Stimulated activated CD4-positive, alpha-beta T cell treated with anti-CD3 and anti-CD28 coated beads, Interleukin-2, amount 100 ng/mL, for 4 hours (primary cell): ENCODE measurements around the gene GALNT18.

Experiments
- DNase-seq: peaks from one replicate; pipeline ENCODE4 v3.0.0-alpha.2; 2020; ENCODE audit warnings: low read depth

The GALNT18 gene

DNA sequence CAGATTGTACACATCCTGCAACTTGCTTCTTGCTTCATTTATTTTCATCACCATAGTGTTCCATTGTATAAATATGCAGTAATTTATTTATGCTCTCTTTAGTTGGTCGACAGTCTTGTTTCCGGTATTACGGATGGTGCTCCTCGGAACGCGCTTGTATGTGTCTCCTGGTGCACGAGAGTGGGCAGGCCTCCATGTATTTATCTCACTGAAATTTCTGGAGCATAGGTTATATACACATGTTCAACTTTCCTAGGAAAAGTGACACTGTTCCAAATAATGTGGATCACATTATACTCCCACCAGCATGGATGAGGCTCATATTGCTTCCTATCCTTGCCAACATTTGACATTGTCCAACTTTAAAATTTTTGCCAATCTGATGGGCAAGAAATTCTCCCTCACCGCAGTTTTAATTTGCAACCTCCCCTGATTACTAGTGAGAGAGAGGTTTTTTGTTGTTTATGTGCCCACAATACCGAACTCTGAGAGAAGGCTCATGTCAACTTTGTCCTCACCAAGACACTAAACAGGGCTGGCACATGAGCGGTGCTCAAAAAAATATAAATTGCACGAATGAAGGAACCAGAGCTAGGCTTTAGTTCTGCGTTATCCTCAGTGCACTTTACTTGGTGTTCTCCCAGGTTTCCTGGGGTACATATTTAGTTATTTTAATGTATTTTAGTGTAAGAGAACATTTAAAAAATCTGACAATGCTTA is 272.5 kb downstream of the GALNT18 start:
- no peak for DNase-seq

DNA sequence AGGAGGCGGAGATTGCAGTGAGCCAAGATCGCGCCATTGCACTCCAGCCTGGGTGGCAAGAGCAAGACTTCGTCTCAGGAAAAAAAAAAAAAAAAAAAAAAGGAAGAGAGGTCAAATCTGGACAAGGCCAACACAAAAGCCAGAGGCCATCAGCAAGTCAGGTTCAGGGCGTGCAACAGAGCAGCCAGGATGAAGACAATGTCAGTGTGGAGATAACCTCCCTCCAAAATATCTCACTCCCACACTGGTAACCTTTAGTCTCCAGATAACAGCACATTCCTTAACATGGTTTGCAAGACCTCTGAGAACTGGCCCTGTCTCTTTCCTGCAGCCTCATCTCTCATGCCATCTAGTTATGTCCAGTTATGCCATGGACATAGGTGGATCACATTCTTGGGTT is 273.5 kb downstream of the GALNT18 start:
- no peak for DNase-seq

DNA sequence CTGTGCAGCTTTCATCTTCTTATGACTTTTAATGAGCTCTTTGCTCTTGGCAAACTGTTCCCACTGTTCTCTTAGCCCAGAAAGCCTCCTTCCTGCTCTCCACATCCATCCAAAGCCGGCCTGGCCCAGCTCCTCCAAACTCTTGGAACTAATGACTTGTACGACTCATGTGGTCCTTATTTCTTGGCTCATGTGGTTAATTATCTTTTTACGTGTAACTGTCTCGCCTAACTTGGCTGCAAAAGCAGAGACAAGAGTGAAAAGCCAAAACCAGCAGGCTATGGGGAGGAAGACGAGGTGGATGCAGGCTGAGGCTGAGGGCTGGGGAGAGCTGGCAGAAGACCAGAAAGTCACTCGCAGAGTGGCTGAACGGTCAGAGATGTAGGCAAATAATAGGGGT is 274.2 kb downstream of the GALNT18 start:
- DNase-seq = no peak

DNA sequence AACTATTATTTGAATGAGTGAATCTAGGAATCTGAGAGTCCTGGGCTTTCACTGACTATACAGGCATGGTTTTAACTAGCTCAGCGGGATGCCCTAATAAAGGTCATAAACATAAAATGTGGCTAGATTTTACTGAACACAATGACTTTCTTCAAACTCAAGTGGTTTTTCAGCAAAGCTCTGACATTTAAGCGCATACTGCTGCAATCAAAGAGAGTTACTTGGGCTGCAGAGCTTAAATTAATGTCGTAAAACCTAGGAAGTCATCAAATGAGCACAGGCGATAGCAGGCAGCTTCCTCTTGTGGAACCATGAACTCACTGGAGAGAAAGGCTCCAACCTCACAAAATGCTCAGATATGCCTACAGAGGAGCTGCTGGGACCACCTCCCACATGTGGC is 275.5 kb downstream of the GALNT18 start:
- DNase-seq = no peak

DNA sequence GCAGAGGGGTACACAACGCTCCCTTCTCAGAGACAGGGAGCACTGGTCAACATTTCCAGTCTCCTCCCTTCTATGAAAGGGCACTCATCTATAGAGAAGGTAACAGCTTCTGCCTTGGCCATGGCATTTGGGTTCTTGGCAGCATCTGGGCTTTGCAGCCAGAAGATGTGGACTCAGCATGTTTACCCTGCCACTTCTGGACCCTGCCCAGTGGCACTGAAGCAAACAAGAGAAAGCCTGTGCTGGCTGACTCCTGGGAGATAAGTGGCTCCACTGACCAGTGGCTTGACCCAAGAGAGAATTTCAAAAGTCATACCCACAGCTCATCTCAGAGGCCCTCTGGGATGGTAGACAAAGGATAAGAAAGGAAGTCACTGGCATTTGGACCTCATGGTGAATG is 276.7 kb downstream of the GALNT18 start:
- no peak for DNase-seq

DNA sequence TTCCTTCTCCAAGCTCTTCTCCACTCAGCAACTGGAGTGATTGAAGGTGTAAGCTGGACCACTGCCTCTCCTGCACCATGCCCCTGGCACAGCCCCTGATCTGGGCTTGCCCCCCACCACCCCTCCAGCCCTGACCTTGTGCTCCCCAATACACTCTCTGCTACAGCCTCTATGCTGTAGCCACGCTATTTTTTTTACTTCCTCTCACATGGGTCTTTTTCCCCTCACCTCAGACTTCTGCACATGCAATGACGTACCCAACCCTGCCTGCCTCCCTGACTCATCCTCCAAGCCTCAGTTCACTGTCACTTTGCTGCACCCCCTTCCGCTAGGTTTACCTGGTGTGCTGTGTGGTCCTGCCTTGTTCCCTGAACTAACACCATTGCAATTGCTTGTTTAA is 277.8 kb downstream of the GALNT18 start:
- no peak for DNase-seq

DNA sequence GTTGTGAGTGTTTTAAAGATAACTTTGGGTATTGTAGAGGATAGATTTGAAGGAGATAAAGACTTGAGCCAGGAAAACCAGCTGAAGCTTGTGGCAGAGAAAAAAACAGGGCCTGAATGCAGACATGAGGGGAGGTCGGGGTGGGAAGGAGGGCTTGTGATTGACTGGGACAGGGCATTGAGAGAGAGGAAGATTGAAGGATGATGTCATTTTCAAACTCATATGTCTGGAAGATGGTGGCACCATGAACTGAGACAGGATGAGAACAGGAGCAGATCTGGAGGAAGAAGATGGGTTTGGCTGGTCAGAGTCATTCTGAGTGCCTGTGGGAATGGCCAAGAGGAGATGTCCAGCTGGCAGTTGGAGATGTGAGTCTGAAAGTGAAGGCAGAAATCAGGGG is 283.5 kb downstream of the GALNT18 start:
- DNase-seq = no peak

DNA sequence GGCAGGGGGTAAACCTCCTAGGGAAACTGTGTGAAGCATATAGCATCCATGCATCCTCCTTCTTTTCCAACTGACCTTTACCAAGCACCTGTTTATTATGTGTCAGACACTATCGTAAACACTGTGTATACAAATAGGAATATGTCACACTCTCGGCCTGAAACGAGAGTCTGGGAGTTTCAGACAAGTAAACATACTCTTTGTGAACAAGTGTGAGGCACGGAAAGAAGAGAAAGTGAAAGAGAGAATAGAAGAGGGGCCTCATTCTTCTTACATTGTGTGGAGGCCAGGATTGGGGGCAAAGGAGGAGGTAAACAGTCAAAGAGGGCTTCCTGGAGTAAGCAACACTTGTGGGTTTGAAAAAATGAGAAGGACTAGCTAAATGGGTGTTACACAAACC is 285.1 kb downstream of the GALNT18 start:
- DNase-seq = no peak

DNA sequence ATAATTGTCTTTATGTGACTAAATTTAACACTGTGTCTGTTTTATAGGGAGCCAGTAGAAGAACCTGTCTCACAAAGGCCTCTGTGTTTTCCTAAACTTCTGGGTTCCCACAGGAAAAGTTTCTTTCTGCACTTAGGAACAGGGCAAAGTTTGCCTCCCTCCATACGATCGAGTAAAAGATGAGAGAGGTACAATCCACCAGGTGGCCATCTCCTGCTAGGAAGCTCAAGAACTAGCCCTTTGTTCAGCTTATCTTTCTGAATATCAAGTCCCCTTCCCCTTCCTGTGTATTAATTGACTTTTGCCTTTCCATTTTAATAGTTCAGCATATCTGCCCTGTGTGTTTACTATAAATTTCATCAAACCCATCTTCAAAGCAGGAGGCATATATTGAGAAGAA is 286.8 kb downstream of the GALNT18 start:
- DNase-seq = no peak

DNA sequence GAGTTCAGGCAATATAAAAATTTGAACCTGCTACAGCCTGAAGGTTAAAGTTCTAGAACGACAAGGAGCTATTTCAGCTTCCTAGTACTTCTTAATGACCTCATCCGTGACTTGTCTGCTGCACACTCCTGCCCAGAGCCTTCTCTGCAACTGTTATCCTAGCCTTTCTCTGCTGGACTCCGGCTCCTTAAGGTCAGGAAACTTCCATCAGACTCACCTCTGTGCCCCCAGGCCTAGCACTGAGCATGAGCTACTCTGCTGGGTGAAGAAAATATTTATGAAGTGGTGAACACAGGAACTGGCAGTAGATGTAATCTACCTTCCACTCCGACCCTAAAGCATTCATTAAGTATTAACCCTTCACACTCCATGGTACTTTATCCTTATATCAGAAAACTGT is 287.2 kb downstream of the GALNT18 start:
- DNase-seq = no peak

DNA sequence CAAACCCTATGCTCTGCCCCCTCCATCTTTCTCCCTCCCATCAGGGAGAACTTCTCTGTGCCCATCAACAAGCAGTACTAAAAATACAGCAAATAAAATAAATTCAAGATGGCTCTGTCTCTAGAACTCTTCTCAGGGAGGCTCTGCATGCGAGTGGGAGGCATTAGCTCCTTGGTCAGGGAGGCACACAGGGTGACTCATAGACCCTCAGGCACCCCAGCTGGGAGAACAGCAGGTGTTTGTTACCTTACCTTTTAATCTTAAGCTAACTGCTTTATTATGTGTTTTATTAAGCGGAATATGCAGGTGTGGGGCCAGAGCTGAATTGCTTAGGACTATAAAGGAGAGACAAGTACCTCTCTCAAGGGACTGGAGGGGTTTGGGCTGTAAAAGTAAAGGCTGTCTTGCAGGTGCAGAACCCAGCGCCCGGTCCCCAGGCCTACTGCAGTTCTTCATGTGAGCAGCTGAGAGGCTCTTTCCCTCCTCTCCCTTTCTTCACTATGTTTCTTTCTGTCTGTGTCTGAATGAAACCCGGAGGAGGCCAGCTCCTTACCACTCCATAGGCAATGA is 289.6 kb downstream of the GALNT18 start:
- DNase-seq = no peak

DNA sequence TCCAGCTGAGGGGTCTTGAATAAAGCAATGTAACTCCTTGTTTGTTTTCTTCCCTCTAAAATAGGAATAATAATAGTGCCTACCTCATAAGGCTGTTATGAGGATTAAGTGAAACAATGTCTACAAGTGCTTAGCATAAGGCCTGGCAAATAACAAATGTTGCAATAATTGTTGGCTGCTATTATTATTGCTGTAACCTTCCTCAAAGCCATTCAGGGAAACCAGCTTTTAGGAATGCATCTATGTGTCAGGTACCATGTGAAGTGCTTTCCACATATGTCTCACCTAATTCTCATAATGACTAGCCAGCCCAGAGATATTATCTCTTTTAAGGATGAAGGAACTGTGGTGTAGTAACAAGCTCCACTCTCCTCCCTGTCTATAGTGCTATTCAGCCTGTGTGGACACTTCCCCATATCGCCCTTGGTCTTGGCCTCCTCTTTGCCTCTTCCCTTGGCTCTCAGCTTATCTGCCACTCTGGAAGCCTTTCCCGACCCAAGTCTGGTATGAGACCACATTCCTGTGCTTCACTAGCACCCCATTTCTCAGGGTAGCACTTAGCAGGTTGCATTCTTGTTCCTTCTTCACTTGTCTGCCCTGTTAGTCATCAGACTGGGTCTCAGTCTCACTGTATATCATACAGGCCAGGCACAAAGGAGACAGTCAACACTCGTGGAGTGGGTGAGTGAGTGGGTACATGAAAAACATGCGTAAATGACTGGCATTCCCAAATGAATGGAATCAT is 292.6 kb downstream of the GALNT18 start:
- no peak for DNase-seq

DNA sequence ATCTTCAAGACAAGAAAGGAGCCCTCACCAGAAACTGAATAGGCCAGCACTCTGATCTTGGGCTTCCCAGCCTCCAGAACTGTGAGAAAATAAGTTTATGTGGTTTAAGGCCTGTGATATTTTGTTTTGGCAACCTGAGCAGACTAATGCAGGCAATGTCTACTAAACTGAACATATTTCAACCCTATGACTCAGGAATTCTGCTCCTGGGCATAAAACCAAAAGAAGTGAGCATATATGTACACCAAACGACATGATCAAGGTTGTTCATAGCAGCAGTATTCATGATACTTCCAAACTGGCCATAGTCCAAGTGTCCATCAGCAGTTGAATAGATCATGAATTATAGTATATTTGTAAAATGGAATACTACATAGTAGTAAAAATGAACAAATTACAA is 297.7 kb downstream of the GALNT18 start:
- no peak for DNase-seq

DNA sequence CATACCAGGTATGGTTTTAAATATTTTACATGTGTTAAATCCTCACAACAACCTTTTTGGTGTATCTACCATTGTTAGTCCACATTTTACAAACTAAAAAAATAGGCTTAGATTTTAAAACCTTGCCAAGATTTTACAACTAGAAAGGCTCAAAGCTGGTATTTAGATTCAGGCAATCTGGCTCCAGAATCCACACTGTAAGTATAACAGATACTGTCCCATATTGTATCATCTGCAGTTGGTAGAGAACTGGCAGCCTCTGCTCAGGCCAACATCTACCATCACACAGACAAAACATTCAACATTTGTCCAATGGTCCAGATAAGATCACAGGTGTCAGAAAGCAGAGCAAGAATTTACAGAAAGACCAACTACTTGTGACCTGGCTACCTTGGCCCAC is 299.7 kb downstream of the GALNT18 start:
- no peak for DNase-seq

DNA sequence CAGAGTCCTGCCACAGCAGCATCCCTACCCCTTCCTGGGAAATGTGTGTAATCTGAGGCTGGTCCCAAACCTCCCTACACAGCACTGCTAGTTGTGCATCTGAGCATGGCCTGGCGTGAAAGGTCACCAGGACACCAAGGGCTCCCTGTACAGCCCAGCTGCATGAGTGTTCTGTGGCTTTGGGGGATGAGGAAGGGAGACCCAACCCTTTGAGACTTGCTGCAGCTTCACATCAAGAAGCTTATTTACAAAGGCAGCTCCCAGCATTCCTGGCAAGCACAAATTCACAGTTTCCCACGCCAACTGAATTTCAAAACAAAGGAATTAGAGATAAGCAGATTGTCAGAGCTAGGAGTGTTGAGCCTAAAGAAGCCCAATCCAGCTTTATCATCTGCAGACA is 301.0 kb downstream of the GALNT18 start:
- DNase-seq = no peak

DNA sequence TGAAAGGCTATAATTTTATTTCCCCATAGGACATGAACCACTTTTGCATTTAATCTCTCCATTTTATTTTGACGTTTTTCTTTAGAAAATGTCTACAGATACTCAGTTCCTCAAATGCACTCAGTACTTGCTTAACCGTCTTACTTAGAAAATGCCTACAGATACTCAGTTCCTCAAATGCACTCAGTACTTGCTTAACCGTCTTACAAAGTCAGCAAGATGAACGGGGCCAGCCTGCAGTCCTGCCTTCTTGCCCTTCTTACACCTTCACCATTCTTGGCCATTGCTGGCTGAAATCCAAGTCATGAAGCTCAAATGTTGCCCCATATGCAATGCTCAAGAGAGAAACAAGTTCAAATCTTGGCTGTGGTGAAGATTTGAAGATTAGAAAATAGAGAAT is 302.8 kb downstream of the GALNT18 start:
- no peak for DNase-seq

DNA sequence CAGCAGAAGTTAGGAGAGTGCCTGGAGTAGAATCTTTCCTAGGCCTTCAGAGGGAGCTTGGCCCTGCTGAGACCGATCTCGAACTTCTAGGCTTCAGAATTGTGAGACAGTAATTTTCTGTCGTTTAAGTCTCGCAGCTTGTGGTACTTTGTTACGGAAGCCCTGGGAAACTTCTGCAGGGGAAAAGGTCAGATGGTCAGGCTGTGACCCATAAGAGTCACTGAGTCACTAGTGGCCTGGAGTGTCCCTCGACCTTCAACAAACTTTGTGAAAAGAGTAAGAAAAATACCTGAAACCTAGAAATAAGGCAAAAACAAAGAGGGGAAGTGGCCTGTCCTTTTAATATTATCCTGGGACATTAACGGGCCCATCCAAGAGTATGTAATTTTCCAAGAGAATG is 303.3 kb downstream of the GALNT18 start:
- no peak for DNase-seq

DNA sequence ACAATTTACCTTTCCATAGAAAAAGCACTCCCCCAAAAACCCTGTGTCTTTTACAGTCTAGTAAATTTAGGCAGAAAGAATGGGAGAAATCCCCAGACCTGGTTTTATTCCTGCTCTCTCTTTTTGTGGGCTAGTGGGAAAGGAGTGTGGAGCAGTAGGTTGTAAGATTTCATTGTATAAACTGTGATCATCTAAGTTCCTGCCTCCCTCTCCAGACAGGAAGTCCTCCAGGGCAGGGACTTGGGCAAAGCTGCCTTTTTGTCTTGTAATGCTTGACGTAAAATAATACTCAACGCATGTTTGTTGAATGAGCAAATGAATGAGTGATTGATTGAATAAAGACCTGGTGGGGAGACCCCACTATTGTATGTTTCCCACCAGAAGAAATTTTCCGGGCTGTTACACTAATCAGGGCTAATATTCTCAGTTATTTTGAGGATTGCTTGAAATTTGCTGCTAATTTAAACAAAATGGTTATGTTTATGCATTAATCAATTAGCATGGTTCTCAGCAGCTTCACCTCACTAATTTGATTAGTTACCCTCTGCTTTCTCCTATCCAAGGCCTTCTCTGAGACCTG is 305.1 kb downstream of the GALNT18 start:
- DNase-seq = no peak

DNA sequence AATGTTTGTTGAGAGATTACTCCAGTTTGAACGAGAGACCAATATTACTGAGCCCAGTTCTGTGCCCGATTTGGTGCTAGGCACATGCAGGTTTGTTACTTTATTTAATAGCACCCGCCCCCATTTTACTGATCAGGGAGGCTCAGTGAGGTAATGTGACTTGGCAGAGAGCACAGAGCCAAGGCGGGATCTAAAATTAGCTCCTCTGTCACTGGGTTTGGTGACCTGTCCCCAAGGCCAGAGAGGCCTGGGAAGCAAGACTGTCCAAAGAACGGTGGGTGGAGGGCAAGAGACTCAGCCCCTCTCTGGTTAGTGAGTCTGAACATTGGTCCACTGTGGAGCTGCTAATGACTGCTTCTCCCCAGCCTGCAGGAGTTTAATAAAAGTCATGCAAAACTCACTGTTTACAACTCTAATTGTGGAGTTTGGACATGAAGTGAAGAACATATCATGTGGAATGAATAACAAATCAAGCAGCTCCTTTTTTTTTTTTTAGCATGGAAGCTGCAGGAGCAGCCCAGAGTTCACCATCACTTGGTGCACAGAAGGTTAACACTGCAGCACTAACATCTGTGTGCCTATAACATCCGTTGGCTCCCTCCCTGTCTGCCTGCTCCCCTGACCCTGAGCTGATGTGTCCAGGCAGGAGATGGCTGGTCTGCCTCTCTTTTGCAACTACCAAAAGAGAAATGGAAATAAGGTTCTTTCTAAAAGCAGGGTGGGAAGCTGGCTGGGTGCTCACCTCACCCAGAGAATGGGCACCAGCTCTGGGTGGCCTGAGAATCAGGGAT is 307.7 kb downstream of the GALNT18 start:
- no peak for DNase-seq

DNA sequence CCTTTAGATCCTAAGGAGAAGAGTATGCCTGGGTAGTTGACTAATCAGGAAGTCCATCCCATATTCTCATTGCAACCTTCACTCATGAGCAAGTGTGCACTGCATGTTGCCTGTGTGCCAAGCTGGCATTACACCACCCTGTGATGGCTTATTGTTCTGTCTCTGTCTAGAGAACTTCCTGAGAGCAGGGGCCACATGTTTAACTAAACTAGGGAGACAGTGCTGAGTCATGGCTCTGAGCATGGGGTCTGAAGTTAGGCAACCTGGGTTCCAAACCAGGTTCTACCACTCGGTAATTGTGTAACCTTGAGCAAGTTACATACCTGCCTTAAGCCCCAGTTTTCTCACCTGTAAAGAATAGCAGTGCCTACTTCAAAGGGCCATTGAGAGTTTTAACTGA is 308.4 kb downstream of the GALNT18 start:
- DNase-seq = no peak

DNA sequence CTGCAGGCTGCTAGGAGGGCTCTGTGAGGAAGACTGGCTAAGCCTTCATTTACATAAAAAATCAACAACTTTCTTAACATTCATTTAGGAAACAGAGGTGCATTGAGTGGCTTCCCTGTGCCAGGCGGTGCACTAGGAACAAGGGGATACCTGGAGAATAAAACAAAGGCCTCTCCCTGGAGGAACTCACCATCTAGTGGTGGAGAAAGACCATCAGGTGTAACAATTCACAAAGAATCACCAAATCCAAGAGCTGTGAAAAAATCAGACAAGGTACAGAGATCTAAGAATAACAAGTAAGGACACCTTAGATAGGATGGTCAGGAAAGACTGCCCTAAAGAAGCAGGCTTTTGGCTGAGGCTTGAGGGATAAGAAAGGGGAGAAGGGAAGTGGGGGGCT is 309.1 kb downstream of the GALNT18 start:
- no peak for DNase-seq

DNA sequence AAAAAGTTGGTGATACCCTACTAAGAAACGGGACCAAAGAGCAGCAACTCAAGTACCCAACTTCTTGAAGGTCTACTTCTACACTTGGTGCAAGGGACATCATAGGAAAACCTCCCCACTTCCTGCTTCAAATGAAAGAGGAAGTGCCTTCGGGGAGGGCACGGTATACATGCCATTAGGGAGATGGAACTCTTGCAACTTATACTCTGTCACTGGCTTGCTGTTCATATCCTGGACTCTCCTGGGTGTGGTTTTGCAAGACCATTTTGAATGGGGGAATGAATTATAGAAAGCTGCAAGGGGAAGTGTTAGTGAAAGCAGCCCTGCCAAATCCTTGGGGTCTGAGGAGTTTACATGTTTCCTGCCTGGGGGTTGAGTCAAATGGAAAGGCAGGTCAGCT is 310.6 kb downstream of the GALNT18 start:
- DNase-seq = no peak
